ENCODE results near the gene PCBD1. TPM values are rescaled to one million over a fixed set of nuclear protein-coding genes. Genes with fewer than 3 reads are reported as not detected.
A peak's percentile ranks its signal among the peaks of the same experiment; 100 is the strongest.

Gene PCBD1
- total and polyA plus RNA-seq, 2 experiments from 2014 or later, result 33.3 to 78.5 TPM

DNA sequence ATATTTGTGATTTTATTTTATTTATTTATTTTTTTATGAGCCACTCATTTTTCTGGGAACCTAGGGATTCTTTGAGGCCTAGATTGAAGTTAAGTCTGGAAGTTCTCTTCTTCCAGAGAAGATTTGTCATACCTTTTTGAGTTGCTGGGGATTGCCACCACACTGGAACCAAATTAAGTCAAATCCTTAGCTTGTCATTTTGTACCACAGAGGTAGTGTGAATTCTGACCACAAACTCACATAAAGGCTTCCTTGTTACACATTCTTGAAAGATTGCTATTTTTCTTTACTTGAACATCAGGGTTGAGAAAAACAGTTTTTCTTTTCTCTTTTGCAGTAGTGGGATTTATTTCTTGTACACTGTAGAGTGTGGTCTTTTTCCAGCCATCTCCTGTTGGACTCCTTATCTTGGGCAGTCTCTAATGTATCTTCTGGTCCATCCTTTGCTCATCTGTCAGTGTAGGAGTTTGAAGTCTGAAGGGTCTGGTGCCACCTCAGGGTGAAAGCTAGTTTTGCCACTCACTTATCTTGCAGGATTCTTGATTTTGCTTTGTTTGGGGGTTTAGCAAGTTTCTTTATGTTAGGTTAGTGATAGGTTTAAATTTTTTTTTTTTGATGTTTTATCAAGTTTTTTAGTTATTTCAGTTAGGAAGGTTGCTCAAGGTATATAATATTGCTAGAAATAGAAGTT is 24.8 kb downstream of the PCBD1 start:
- H3K4me1 ChIP-seq (ENCODE audit: insufficient read depth), result 0 out of 2 replicates have a peak, but pooled peaks cover 7% of the 10 kb centered on the region
- H3K36me3 Mint-ChIP-seq (ENCODE audit: low read depth), result peaks cover 37% of the 10 kb centered on the region
- H3K9me3 Mint-ChIP-seq, result no peaks in the 10 kb centered on the region
- no peaks in the 10 kb centered on the region for H3K27me3 Mint-ChIP-seq (ENCODE audit: insufficient read depth, low read depth, poor library complexity)
- ATAC-seq (no peak), DNase-seq (ENCODE audit: low spot score) (no peak)
- no peaks in the 10 kb centered on the region for H3F3A ChIP-seq (replicated peaks; ENCODE audit: low read depth)
- no peak overlapping the region for H2AFZ ChIP-seq
- no peak overlapping the region for H3K4me3 Mint-ChIP-seq
- peaks cover 23% of the 10 kb centered on the region for H3K4me1 Mint-ChIP-seq
- H3K79me2 ChIP-seq (replicated peaks; ENCODE audit: insufficient read depth), result no peaks in the 10 kb centered on the region
- H3K36me3 ChIP-seq (ENCODE audit: insufficient read depth), result peaks cover 26% of the 10 kb centered on the region
- no peak overlapping the region for H3K4me3 ChIP-seq
- H4K20me1 ChIP-seq (replicated peaks; ENCODE audit: insufficient read depth), result 0 out of 2 replicates have a peak, but pooled peaks cover 10% of the 10 kb centered on the region
- H3K27ac ChIP-seq (ENCODE audit: low read depth), result peak overlapping the region; percentile 29; the same call in 1 of the 2 replicates
- no peaks in the 10 kb centered on the region for H3K27me3 ChIP-seq (ENCODE audit: insufficient read depth)
- H3K9me2 ChIP-seq (ENCODE audit: insufficient read depth), result no peaks in the 10 kb centered on the region
- TF ChIP-seq, protein P1, sequence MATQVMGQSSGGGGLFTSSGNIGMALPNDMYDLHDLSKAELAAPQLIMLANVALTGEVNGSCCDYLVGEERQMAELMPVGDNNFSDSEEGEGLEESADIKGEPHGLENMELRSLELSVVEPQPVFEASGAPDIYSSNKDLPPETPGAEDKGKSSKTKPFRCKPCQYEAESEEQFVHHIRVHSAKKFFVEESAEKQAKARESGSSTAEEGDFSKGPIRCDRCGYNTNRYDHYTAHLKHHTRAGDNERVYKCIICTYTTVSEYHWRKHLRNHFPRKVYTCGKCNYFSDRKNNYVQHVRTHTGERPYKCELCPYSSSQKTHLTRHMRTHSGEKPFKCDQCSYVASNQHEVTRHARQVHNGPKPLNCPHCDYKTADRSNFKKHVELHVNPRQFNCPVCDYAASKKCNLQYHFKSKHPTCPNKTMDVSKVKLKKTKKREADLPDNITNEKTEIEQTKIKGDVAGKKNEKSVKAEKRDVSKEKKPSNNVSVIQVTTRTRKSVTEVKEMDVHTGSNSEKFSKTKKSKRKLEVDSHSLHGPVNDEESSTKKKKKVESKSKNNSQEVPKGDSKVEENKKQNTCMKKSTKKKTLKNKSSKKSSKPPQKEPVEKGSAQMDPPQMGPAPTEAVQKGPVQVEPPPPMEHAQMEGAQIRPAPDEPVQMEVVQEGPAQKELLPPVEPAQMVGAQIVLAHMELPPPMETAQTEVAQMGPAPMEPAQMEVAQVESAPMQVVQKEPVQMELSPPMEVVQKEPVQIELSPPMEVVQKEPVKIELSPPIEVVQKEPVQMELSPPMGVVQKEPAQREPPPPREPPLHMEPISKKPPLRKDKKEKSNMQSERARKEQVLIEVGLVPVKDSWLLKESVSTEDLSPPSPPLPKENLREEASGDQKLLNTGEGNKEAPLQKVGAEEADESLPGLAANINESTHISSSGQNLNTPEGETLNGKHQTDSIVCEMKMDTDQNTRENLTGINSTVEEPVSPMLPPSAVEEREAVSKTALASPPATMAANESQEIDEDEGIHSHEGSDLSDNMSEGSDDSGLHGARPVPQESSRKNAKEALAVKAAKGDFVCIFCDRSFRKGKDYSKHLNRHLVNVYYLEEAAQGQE (IDR thresholded peaks at IDR 0.05; ENCODE audit: unreplicated experiment), result no peak
- TF ChIP-seq, protein P2, sequence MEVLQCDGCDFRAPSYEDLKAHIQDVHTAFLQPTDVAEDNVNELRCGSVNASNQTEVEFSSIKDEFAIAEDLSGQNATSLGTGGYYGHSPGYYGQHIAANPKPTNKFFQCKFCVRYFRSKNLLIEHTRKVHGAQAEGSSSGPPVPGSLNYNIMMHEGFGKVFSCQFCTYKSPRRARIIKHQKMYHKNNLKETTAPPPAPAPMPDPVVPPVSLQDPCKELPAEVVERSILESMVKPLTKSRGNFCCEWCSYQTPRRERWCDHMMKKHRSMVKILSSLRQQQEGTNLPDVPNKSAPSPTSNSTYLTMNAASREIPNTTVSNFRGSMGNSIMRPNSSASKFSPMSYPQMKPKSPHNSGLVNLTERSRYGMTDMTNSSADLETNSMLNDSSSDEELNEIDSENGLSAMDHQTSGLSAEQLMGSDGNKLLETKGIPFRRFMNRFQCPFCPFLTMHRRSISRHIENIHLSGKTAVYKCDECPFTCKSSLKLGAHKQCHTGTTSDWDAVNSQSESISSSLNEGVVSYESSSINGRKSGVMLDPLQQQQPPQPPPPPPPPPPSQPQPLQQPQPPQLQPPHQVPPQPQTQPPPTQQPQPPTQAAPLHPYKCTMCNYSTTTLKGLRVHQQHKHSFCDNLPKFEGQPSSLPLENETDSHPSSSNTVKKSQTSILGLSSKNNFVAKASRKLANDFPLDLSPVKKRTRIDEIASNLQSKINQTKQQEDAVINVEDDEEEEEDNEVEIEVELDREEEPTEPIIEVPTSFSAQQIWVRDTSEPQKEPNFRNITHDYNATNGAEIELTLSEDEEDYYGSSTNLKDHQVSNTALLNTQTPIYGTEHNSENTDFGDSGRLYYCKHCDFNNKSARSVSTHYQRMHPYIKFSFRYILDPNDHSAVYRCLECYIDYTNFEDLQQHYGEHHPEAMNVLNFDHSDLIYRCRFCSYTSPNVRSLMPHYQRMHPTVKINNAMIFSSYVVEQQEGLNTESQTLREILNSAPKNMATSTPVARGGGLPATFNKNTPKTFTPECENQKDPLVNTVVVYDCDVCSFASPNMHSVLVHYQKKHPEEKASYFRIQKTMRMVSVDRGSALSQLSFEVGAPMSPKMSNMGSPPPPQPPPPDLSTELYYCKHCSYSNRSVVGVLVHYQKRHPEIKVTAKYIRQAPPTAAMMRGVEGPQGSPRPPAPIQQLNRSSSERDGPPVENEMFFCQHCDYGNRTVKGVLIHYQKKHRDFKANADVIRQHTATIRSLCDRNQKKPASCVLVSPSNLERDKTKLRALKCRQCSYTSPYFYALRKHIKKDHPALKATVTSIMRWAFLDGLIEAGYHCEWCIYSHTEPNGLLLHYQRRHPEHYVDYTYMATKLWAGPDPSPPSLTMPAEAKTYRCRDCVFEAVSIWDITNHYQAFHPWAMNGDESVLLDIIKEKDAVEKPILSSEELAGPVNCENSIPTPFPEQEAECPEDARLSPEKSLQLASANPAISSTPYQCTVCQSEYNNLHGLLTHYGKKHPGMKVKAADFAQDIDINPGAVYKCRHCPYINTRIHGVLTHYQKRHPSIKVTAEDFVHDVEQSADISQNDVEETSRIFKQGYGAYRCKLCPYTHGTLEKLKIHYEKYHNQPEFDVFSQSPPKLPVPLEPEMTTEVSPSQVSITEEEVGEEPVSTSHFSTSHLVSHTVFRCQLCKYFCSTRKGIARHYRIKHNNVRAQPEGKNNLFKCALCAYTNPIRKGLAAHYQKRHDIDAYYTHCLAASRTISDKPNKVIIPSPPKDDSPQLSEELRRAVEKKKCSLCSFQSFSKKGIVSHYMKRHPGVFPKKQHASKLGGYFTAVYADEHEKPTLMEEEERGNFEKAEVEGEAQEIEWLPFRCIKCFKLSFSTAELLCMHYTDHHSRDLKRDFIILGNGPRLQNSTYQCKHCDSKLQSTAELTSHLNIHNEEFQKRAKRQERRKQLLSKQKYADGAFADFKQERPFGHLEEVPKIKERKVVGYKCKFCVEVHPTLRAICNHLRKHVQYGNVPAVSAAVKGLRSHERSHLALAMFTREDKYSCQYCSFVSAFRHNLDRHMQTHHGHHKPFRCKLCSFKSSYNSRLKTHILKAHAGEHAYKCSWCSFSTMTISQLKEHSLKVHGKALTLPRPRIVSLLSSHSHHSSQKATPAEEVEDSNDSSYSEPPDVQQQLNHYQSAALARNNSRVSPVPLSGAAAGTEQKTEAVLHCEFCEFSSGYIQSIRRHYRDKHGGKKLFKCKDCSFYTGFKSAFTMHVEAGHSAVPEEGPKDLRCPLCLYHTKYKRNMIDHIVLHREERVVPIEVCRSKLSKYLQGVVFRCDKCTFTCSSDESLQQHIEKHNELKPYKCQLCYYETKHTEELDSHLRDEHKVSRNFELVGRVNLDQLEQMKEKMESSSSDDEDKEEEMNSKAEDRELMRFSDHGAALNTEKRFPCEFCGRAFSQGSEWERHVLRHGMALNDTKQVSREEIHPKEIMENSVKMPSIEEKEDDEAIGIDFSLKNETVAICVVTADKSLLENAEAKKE (CRISPR knock-in tag; IDR thresholded peaks at IDR 0.05), result no peak
- TF ChIP-seq JUNB (IDR thresholded peaks at IDR 0.05; ENCODE audit: unreplicated experiment), result no peak
- TF ChIP-seq, protein P3, sequence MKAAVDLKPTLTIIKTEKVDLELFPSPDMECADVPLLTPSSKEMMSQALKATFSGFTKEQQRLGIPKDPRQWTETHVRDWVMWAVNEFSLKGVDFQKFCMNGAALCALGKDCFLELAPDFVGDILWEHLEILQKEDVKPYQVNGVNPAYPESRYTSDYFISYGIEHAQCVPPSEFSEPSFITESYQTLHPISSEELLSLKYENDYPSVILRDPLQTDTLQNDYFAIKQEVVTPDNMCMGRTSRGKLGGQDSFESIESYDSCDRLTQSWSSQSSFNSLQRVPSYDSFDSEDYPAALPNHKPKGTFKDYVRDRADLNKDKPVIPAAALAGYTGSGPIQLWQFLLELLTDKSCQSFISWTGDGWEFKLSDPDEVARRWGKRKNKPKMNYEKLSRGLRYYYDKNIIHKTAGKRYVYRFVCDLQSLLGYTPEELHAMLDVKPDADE (IDR thresholded peaks at IDR 0.05), result no peak
- no peak for TF ChIP-seq ZNF114 (CRISPR knock-in tag; IDR thresholded peaks at IDR 0.05)
- TF ChIP-seq EZH2 (IDR thresholded peaks at IDR 0.05; ENCODE audit: low read depth, unreplicated experiment), result no peak
- no peak for TF ChIP-seq EZH2phosphoT487 (IDR thresholded peaks at IDR 0.05; ENCODE audit: unreplicated experiment)
- TF ChIP-seq ZNF331 (CRISPR knock-in tag; IDR thresholded peaks at IDR 0.05; ENCODE audit: low read depth), result no peak
- TF ChIP-seq STAT1 (IDR thresholded peaks at IDR 0.05; ENCODE audit: unreplicated experiment), result no peak
- TF ChIP-seq, protein P4, sequence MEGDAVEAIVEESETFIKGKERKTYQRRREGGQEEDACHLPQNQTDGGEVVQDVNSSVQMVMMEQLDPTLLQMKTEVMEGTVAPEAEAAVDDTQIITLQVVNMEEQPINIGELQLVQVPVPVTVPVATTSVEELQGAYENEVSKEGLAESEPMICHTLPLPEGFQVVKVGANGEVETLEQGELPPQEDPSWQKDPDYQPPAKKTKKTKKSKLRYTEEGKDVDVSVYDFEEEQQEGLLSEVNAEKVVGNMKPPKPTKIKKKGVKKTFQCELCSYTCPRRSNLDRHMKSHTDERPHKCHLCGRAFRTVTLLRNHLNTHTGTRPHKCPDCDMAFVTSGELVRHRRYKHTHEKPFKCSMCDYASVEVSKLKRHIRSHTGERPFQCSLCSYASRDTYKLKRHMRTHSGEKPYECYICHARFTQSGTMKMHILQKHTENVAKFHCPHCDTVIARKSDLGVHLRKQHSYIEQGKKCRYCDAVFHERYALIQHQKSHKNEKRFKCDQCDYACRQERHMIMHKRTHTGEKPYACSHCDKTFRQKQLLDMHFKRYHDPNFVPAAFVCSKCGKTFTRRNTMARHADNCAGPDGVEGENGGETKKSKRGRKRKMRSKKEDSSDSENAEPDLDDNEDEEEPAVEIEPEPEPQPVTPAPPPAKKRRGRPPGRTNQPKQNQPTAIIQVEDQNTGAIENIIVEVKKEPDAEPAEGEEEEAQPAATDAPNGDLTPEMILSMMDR (conservative IDR thresholded peaks at IDR 0.05; ENCODE audit: low read depth in 2 of 2), result no peak
- no peak for TF ChIP-seq CREB1 (CRISPR knock-in tag; IDR thresholded peaks at IDR 0.05; ENCODE audit: low read depth)
- no peak for TF ChIP-seq POLR2AphosphoS5 (IDR thresholded peaks at IDR 0.05; ENCODE audit: low read depth)
- TF ChIP-seq NANOG (IDR thresholded peaks at IDR 0.05; ENCODE audit: borderline replicate concordance), result no peak
- H3K4me2 ChIP-seq, result no peak overlapping the region
- no peak overlapping the region for H3K27ac Mint-ChIP-seq

All from GM23338 (cell line).